Astrocyte of the spinal cord (primary cell): ENCODE data around the gene FXYD4.
A peak's percentile ranks its signal among the peaks of the same experiment; 100 is the strongest.

Experiments used
- DNase-seq: peaks from one replicate; pipeline ENCODE4 v3.0.0; 2011; ENCODE audit warnings: low read depth, low spot score
- H3K4me3 ChIP-seq: 2 replicates; pipeline ENCODE4 v1.5.1; 2011; ENCODE audit warnings: low read depth, mild to moderate bottlenecking, low read length, moderate library complexity
- CTCF ChIP-seq: IDR thresholded peaks from 2 replicates; pipeline ENCODE4 v1.5.1; 2012; ENCODE audit warnings: low read depth, mild to moderate bottlenecking, low read length, inconsistent platforms
- in situ Hi-C: cut with HindIII; loops from 2 replicates; pipeline ENCODE4 v1.10.0; 2017; ENCODE audit warnings: low sequenced_read_pairs

The FXYD4 gene

GRCh38 chr10:43353495-43354329, 17.7 kb upstream of the FXYD4 start:
- in situ Hi-C loops, result no loop called here
- DNase-seq, result no peak
- no peak for TF ChIP-seq CTCF
- no peak overlapping the region for H3K4me3 ChIP-seq

GRCh38 chr10:43354330-43354635, 17.2 kb upstream of the FXYD4 start:
- TF ChIP-seq CTCF, result no peak
- no peak for DNase-seq
- H3K4me3 ChIP-seq, result no peak overlapping the region
- in situ Hi-C loops, result no loop called here

- no peak for DNase-seq
- no peak overlapping the region for H3K4me3 ChIP-seq
- no peak for TF ChIP-seq CTCF
- in situ Hi-C loops, result no loop called here
These were observed 16.5 kb upstream of the FXYD4 start for GRCh38 chr10:43354879-43355380.

GRCh38 chr10:43355749-43356371, 15.6 kb upstream of the FXYD4 start:
- TF ChIP-seq CTCF, result no peak
- no peak overlapping the region for H3K4me3 ChIP-seq
- in situ Hi-C loops, result no loop called here
- DNase-seq, result no peak

GRCh38 chr10:43360086-43360485, 11.3 kb upstream of the FXYD4 start:
- TF ChIP-seq CTCF, result no peak
- no peak for DNase-seq
- no peak overlapping the region for H3K4me3 ChIP-seq
- in situ Hi-C loops, result no loop called here

GRCh38 chr10:43361547-43362190, 9.8 kb upstream of the FXYD4 start:
- in situ Hi-C loops, result no loop called here
- TF ChIP-seq CTCF, result no peak
- peak overlapping the region; percentile 47 for H3K4me3 ChIP-seq
- DNase-seq, result no peak
